GM13977 (cell line): ENCODE measurements around the gene RAPGEF1.

Experiments
- DNase-seq: peaks from one replicate; pipeline ENCODE4 v3.0.0; 2012; ENCODE audit warnings: low spot score
- CTCF ChIP-seq: IDR thresholded peaks from 2 replicates; pipeline ENCODE4 v1.5.1; 2012; ENCODE audit warnings: mild to moderate bottlenecking, control low read depth; ENCODE audit not compliant: insufficient read depth; ENCODE audit errors: extremely low read depth, missing control alignments
- in situ Hi-C: fragments of 300-500 bp; cut with MboI; formaldehyde crosslinking; loops from one replicate; pipeline ENCODE4 v1.12.0; 2022; ENCODE audit warnings: low sequenced_read_pairs, low pct_unique_long_range_greater_than_20kb, mixed read lengths, inconsistent platforms; ENCODE audit not compliant: unreplicated experiment

The RAPGEF1 gene

GRCh38 chr9:131727184-131727759 lies 12.6 kb downstream of the RAPGEF1 start:
- in situ Hi-C loops = no loop called here
- no peak for TF ChIP-seq CTCF
- DNase-seq = no peak

- TF ChIP-seq CTCF = no peak
- DNase-seq = no peak
- in situ Hi-C loops = no loop called here
These were observed 15.2 kb downstream of the RAPGEF1 start for GRCh38 chr9:131724683-131725082.

- in situ Hi-C loops = no loop called here
- no peak for TF ChIP-seq CTCF
- no peak for DNase-seq
These were observed 16.2 kb downstream of the RAPGEF1 start for GRCh38 chr9:131723632-131724031.

DNA sequence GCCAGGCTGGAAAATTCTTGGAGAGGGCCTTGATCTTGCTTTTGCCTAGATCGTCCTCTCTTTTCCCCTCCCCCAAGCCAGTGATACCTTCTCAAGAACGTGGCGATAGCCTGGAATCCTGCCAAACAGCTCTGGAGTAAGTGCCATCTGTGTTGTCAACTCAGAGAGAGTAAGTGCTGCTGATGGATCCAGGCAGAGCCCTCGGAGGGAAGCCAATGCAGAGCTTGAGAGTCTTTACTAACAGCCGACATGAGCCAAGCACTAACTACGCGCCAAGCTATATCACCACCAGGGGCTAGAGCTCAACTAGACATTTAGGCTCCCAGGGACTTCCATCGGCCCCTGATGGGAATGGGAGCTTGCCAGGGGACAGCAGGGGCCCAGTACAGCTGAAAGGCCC lies 17.6 kb downstream of the RAPGEF1 start:
- no peak for TF ChIP-seq CTCF
- in situ Hi-C loops = no loop called here

DNA sequence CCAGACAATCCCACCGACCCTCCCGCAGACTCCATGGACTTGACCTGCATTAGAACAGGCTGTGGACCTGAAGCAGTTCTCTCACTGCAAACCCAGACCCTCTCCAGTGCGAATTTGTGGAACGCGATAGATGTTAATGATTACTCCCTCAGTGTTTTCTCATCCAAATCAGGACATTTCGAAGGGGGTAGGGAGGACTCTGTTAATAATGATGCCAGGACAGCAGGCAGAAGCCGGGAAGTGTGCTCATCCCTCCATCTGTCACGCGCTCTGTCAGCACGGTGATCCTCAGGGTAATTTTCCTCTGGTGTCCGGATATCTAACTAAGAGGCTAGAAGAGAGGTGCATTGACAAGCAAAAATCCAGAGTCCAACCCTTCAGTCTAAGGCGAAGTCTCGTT lies 18.8 kb downstream of the RAPGEF1 start:
- TF ChIP-seq CTCF = no peak
- in situ Hi-C loops = no loop called here
- no peak for DNase-seq

More for the DNA sequence above, 17.6 kb downstream of the RAPGEF1 start:
- no peak for DNase-seq

DNA sequence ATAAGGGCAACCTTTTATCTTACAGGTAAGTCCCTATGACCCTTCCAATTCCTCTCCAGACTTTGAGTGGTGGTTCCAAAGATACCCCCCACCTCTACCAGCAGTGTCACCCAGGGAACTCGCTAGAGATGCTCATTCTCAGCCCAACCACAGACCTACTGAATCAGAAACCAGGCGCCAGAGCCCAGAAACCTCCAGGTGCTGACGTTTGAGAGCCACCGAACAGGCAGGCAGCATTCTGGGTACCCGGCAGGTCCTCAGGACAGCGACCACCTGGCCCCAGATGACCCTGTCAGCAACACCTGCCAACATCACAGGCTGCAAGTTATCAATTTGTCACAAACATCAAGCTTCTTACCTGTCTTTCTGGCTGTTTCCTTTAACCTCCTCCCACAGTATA lies 19.5 kb downstream of the RAPGEF1 start:
- DNase-seq = no peak
- TF ChIP-seq CTCF = no peak
- in situ Hi-C loops = no loop called here
